HG03378 (cell line): ENCODE measurements around the gene BRINP1.

Source experiments
- ATAC-seq: cut with Tn5 transposase; IDR thresholded peaks from one replicate; pipeline ENCODE4 v1.9.1; 2021; ENCODE audit warnings: mild to moderate bottlenecking, moderate library complexity; ENCODE audit not compliant: unreplicated experiment

BRINP1 gene

GRCh38 chr9:119154527-119154926 is 214.7 kb downstream of the BRINP1 start:
- no peak for ATAC-seq

- ATAC-seq, result no peak
These were observed 215.8 kb downstream of the BRINP1 start for GRCh38 chr9:119153402-119153801.

GRCh38 chr9:119148855-119149254 is 220.4 kb downstream of the BRINP1 start:
- ATAC-seq, result no peak

- ATAC-seq, result no peak
These were observed 231.8 kb downstream of the BRINP1 start for GRCh38 chr9:119137479-119137878.

- ATAC-seq, result no peak
These were observed 243.2 kb downstream of the BRINP1 start for GRCh38 chr9:119126040-119126439.

- ATAC-seq, result no peak
These were observed 247.3 kb downstream of the BRINP1 start for GRCh38 chr9:119121899-119122298.

GRCh38 chr9:119117409-119117808 is 251.8 kb downstream of the BRINP1 start:
- ATAC-seq, result no peak
